Glutamatergic neuron (in vitro differentiated cells): ENCODE measurements around the gene KLHL22. TPM values are rescaled to one million over a fixed set of nuclear protein-coding genes. Genes with fewer than 3 reads are reported as not detected.

Source experiments
- DNase-seq: peaks from one replicate; pipeline ENCODE4 v3.0.0; 2022
- H3K27ac Mint-ChIP-seq: one replicate; pipeline ENCODE4 v1.8.0; 2020; ENCODE audit warnings: mild to moderate bottlenecking, mixed read lengths, inconsistent platforms; ENCODE audit not compliant: unreplicated experiment
- H3K27me3 Mint-ChIP-seq: one replicate; pipeline ENCODE4 v1.8.0; 2020; ENCODE audit warnings: mild to moderate bottlenecking, moderate library complexity, mixed read lengths, inconsistent platforms; ENCODE audit not compliant: unreplicated experiment
- H3K36me3 Mint-ChIP-seq: one replicate; pipeline ENCODE4 v1.8.0; 2020; ENCODE audit warnings: mild to moderate bottlenecking, mixed read lengths, inconsistent platforms; ENCODE audit not compliant: unreplicated experiment
- H3K4me1 Mint-ChIP-seq: one replicate; pipeline ENCODE4 v1.8.0; 2020; ENCODE audit warnings: mild to moderate bottlenecking, low read depth, mixed read lengths, inconsistent platforms; ENCODE audit not compliant: unreplicated experiment
- H3K4me3 Mint-ChIP-seq: one replicate; pipeline ENCODE4 v1.8.0; 2020; ENCODE audit warnings: mild to moderate bottlenecking, mixed read lengths, inconsistent platforms; ENCODE audit not compliant: unreplicated experiment
- H3K9me3 Mint-ChIP-seq: one replicate; pipeline ENCODE4 v1.8.0; 2020; ENCODE audit warnings: mild to moderate bottlenecking, moderate library complexity, mixed read lengths, inconsistent platforms; ENCODE audit not compliant: unreplicated experiment
- CTCF ChIP-seq: fragments of 200-600 bp; sonication (generic); IDR thresholded peaks from one replicate; pipeline ENCODE4 v1.5.0; 2021; ENCODE audit not compliant: partially characterized antibody, unreplicated experiment
- total RNA-seq: library from RNA; stranded (reverse); fragmentation: NEBNext Ultra II Directional; extraction: Animal tissue kit (Norgen Biotek cat#: 25700); gene quantifications from one replicate; pipeline ENCODE4 v1.2.1, GENCODE V29; 2021; ENCODE audit not compliant: unreplicated experiment

KLHL22 gene
- total RNA-seq, 1 donor from 2014 or later = 20.2 TPM

- Mint-ChIP-seq H3K27ac (no peak overlapping the region), H3K4me1 (peaks cover 25% of the 10 kb centered on the region), H3K27me3 (peaks cover 5% of the 10 kb centered on the region), H3K9me3 (peaks cover 6% of the 10 kb centered on the region), H3K4me3 (no peak overlapping the region), H3K36me3 (peaks cover 4% of the 10 kb centered on the region)
- no peak for DNase-seq
- TF ChIP-seq CTCF = no peak
Observed at GRCh38 chr22:20524004-20524481, 28.4 kb upstream of the KLHL22 start.

- Mint-ChIP-seq H3K36me3 (peaks cover 4% of the 10 kb centered on the region), H3K4me3 (no peak overlapping the region), H3K4me1 (peaks cover 25% of the 10 kb centered on the region), H3K9me3 (peaks cover 6% of the 10 kb centered on the region), H3K27ac (no peak overlapping the region), H3K27me3 (peaks cover 5% of the 10 kb centered on the region)
- no peak for TF ChIP-seq CTCF
- DNase-seq = no peak
Observed at GRCh38 chr22:20523086-20523983, 27.7 kb upstream of the KLHL22 start.

GRCh38 chr22:20522134-20523004 is 26.8 kb upstream of the KLHL22 start:
- Mint-ChIP-seq H3K36me3 (no peaks in the 10 kb centered on the region), H3K27ac (no peak overlapping the region), H3K9me3 (peaks cover 3% of the 10 kb centered on the region), H3K27me3 (peaks cover 5% of the 10 kb centered on the region), H3K4me1 (peaks cover 25% of the 10 kb centered on the region), H3K4me3 (no peak overlapping the region)
- no peak for DNase-seq
- no peak for TF ChIP-seq CTCF

GRCh38 chr22:20520093-20520511 is 24.5 kb upstream of the KLHL22 start:
- Mint-ChIP-seq H3K27ac (no peak overlapping the region), H3K36me3 (no peaks in the 10 kb centered on the region), H3K9me3 (peaks cover 3% of the 10 kb centered on the region), H3K4me1 (peaks cover 18% of the 10 kb centered on the region), H3K27me3 (peaks cover 5% of the 10 kb centered on the region), H3K4me3 (no peak overlapping the region)
- TF ChIP-seq CTCF = no peak
- DNase-seq = no peak
